PC-9 (cell line): ENCODE data around the gene LAMB4.

Experiments
- EZH2 ChIP-seq: fragments of 200-600 bp; sonication (generic); IDR thresholded peaks from 2 replicates; pipeline ENCODE4 v1.8.0; 2017; ENCODE audit warnings: antibody characterized with exemption, low read depth
- TF ChIP-seq, protein P1 (sequence below): fragments of 200-600 bp; sonication (generic); conservative IDR thresholded peaks from 2 replicates; pipeline ENCODE4 v1.6.1; 2017; ENCODE audit warnings: mixed run types, antibody characterized with exemption, mild to moderate bottlenecking, moderate library complexity

DNA sequence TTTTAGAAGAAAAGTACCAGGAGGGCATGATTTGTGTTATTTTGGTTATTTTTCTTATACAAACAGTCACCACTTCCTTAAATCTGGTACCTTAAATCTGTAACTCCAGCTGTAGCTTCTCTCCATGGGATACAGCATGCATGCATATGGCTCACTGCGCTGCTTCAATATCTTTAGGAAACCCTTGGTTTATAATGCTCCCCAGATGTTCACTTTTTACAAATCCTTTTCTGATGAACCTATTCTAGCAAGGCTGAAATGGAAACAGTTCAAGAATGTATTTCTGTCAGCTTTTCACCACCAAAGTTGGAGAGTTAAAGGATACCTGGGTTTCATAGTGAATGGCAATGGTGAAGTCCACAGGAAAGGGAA lies 50.9 kb downstream of the LAMB4 start:
- TF ChIP-seq, protein P1, sequence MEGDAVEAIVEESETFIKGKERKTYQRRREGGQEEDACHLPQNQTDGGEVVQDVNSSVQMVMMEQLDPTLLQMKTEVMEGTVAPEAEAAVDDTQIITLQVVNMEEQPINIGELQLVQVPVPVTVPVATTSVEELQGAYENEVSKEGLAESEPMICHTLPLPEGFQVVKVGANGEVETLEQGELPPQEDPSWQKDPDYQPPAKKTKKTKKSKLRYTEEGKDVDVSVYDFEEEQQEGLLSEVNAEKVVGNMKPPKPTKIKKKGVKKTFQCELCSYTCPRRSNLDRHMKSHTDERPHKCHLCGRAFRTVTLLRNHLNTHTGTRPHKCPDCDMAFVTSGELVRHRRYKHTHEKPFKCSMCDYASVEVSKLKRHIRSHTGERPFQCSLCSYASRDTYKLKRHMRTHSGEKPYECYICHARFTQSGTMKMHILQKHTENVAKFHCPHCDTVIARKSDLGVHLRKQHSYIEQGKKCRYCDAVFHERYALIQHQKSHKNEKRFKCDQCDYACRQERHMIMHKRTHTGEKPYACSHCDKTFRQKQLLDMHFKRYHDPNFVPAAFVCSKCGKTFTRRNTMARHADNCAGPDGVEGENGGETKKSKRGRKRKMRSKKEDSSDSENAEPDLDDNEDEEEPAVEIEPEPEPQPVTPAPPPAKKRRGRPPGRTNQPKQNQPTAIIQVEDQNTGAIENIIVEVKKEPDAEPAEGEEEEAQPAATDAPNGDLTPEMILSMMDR: no peak
- TF ChIP-seq EZH2: no peak
